ENCODE data around the gene TAOK3.

Gene TAOK3

DNA sequence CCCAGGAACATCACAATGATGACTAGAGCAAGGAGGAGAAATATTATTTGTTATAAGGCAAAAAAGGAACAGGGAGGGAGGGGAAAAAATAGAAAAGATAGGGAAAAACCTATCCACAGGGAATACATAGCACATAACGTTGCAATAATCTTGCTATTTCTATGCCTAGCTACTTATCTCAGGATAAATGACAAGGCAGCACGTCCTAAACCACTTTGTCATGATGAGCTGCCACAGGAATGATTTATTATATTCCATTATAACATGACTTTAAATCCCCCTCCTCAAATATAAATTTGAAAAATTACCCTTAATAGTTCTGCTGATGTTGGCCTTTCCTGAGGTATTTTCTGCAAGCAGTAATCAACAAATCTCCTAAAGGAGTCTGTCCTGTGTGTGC is 160.1 kb downstream of the TAOK3 start:
- DNase-seq (ENCODE audit: low read depth in 2 of 2) = no peak

DNA sequence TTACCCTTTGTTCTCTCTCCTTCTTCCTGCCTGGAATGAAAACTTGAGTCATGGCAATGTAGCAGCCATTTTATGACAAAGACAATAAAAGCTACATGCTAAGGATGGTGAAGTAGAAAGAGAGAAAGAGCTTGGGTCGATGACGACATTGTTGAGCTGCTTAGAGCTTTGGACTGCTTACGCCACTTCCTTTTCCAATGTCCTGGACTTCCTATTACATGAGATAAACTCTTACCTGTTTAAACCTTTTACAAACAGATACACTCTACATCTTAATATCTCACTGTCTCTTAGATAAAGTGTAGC is 166.6 kb downstream of the TAOK3 start:
- DNase-seq (ENCODE audit: low read depth in 2 of 2) = no peak

DNA sequence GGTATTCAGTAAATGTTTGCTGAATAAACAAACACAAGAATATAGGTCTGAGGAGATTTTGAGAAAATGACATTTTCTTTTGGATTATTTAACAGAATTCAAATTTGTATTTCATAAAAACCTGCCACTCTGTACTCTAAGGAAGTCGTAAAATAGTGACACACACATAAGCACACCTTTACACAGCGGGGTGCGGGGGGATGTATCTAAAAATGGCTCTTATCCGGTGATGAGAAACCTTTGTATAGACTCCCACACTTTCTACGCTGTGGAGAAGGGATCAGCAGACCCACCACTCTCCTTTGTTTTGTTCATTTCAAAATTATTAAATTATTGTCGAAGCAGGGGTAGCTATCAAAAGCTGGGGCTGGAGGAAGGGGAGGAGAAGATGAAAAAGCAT is 178.7 kb downstream of the TAOK3 start:
- no peak for DNase-seq (ENCODE audit: low read depth in 2 of 2)

- no peak for DNase-seq (ENCODE audit: low read depth in 2 of 2)
Measured at GRCh38 chr12:118193477-118193876, 179.2 kb downstream of the TAOK3 start.

GRCh38 chr12:118190266-118190665 is 182.4 kb downstream of the TAOK3 start:
- no peak for DNase-seq (ENCODE audit: low read depth in 2 of 2)

DNA sequence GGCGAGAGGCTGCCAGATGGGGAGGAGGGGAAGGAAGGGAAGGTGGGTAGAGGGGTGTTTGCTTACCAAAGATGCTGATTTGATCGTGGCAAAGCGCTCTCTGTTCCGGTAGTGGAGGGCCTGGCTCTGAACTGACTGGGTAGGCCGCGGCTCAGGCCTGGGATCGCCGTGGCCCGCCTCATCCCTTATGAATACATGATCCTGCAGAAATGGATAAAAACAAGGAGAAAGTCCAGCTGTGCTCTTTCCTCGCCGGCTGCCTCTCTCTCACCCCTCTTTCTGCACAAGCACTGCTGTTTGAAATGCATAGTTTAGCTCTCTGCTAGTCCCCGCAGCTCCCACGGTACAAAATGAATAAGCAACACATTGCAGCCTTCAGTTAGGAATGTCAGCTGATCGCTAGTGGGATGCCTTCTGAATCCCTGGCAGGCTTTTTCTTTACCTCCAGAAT is 182.9 kb downstream of the TAOK3 start:
- DNase-seq (ENCODE audit: low read depth in 2 of 2) = no peak

GRCh38 chr12:118188690-118189371 is 183.9 kb downstream of the TAOK3 start:
- no peak for DNase-seq (ENCODE audit: low read depth in 2 of 2)

DNA sequence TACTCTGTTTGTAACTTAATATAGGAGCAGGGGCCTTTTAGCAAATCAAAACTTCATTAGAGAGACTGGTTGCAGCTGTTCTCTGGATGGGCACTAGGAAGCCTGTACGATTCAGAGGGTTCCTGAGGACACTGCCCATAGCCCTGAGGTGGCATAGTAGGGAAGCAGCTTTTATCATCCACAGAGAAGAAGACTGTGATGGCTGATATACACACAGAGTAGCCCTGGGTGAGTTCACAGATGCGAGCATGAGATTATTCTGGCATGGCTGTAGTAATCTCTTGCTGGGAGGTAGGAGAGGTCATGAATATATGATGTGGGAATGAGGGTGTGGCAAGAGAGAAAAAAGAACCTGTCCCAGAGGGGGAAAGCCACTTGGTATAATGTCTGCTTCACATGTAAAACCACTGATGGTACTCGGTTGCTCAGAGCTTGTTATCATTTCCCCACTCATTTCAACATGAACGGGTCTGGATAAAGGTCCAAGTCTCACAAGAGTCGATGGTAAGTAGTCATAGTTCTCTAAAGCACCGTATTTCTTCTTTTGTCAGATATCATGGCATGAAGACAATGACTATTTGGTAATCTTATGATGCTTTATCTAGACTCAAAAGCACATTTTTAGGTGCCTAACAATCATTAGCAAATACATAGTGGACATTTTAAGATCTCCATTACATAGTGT is 184.8 kb downstream of the TAOK3 start:
- DNase-seq (ENCODE audit: low read depth in 2 of 2) = no peak

GRCh38 chr12:118185602-118186397 is 186.9 kb downstream of the TAOK3 start:
- DNase-seq (ENCODE audit: low read depth in 2 of 2) = no peak

DNA sequence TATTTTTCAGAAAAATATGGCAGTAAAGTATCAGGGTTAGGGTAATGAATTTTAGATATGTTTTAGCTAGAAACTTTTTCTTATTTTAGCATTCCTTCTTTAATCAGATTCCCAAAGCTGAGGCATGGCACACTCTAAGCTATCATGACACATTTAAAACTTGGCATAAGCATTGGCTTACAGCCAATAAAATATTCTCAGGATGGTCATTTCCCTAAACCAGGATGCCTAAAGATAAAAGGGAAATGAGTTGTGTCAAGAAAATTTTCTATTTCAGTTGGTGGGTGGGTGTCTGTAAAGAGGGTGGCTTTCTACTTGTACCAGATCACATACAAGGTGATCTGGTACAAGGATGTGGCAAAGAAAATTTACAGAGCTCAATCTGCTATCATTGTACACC is 189.0 kb downstream of the TAOK3 start:
- no peak for DNase-seq (ENCODE audit: low read depth in 2 of 2)

- no peak for DNase-seq (ENCODE audit: low read depth in 2 of 2)
Measured at GRCh38 chr12:118183155-118183554, 189.6 kb downstream of the TAOK3 start.

DNA sequence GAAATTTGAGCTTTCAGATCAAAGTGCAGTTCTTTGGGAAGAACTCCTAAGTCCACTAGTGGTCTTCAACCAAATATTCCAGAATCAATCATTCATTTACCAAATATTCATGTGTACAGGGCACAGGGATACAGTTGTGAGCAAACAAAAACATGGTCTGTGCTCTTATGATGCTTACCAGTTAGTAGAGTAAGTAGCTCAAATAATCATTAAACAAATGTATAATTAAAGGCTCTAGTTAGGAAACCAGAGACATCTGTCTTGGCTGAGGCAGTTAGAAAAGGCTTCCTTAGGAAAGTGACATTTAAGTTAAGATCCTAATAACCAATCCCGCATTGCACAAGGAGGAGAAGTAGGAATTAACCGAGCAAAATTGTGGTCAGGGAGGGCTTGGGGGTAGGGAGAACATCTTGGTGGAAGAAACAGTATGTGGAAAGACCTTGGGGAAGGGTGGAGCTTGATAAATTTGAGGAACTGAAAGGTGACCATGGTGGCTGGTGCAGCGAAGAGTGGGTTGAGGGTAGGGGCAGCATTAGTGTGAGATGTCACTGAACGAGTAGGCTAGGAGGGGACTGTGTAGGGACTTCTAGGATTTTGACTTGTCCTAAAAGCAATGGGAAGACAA is 196.8 kb downstream of the TAOK3 start:
- DNase-seq (ENCODE audit: low read depth in 2 of 2) = no peak

GRCh38 chr12:118166946-118167345 is 205.8 kb downstream of the TAOK3 start:
- DNase-seq (ENCODE audit: low read depth in 2 of 2) = no peak

DNA sequence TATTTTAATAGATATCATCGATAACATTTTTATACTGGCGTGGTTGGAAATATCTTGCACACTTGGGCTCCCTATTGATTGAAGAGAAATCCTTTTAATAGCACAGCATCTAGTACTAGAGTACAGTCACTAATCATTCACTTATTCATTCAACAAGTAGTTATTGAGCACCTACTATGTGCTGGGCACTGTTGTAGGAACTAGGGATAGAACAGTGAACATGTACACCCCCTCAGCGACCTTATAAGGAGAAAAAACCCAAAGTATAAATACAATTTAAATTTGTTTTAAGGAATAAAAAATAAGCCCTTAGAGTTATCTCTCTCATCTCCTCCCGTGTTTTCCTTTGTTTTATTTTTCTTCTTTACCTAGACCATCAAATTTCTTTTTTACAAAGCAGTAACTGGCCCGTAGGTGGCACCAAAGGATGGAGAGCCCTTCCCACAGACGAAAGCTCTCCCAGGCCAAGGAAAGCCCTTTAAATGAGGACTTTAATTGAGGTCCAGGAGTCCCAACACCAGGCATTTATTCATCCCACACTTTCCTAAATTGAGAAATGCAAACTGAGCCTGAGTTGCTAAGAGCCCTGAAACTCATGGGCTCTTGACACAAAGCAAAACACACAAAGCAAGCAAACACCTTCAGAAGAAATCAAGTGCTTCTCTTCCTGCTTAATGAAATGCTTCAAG is 207.8 kb downstream of the TAOK3 start:
- no peak for DNase-seq (ENCODE audit: low read depth in 2 of 2)

- DNase-seq (ENCODE audit: low read depth in 2 of 2) = no peak
Measured at GRCh38 chr12:118160536-118160935, 212.2 kb downstream of the TAOK3 start.

- no peak for DNase-seq (ENCODE audit: low read depth in 2 of 2)
Measured at GRCh38 chr12:118151755-118152154, 221.0 kb downstream of the TAOK3 start.

DNA sequence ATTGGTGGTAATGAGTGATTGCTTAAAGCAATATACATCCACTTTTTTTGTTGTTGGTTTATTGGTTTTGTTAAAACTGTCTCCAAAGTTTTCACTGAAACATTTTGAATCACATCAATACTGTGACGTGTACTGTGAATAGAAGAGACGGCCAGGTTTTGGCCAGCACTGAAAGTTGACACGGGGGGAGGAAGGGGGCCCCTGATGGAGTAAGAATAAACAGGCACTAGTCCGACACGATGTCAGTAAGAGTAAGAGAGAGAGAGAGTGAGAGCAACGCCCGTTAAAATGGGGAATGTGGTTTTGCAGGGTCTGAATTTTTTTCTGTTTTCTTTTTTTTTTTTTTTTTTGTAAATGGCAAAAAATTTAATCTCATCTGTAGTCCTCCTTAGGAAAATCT is 222.1 kb downstream of the TAOK3 start:
- DNase-seq (ENCODE audit: low read depth in 2 of 2) = no peak

GRCh38 chr12:118148287-118148686 is 224.4 kb downstream of the TAOK3 start:
- no peak for DNase-seq (ENCODE audit: low read depth in 2 of 2)

GRCh38 chr12:118145798-118146156 is 226.9 kb downstream of the TAOK3 start:
- no peak for DNase-seq (ENCODE audit: low read depth in 2 of 2)

DNA sequence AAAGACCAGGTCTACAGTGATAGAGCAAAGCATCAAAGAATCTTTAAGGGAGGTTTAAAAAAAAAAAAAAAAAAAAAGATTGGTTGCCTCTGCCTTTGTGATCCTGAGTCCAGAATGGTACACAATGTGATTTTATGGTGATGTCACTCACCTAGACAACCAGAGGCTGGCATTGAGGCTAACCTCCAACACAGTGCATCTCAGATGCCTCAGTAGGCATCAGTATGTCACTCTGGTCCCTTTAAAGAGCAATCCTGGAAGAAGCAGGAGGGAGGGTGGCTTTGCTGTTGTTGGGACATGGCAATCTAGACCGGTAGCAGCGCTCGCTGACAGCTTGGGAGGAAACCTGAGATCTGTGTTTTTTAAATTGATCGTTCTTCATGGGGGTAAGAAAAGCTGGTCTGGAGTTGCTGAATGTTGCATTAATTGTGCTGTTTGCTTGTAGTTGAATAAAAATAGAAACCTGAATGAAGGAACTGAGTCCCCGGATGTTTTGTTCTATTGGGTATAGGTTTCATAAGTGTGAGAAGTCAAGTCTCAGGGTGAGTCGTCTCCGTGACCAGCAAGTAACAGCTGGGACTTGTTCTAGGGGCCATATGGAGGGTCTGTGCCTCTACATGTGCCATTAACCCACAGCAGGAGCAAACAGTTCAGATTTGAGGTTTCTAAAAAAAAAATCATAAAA is 227.5 kb downstream of the TAOK3 start:
- no peak for DNase-seq (ENCODE audit: low read depth in 2 of 2)

GRCh38 chr12:118144499-118144898 is 228.2 kb downstream of the TAOK3 start:
- no peak for DNase-seq (ENCODE audit: low read depth in 2 of 2)

All from stimulated activated CD4-positive, alpha-beta T cell treated with anti-CD3 and anti-CD28 coated beads, Interleukin-12 subunit alpha, Interleukin-12 subunit beta, amount 100 ng/mL, for 24 hours (primary cell).